Measurements from ENCODE around the gene EFNA1.

DNA sequence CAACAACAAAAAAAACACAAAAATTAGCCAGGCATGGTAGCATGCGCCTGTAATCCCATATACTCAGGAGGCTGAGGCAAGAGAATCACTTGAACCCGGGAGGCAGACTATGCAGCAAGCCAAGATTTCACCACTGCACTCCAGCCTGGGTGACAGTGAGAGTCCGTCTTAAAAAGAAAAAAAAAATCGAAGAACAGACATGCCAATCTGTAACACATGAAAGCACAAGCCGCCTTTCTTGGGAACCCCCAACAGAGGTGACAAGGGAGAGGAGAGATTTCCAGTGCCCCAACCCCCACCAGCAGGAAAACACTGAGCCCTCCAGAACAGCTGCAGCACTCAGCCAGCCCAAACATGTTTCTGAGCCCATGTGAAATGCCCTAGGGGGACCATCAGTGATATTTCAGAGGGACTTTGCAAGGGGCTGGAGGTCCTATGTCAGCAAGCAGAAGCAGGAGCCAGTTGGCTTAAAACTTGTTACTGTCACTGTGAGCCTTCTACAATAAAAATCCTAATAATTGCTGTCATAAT, 14.2 kb upstream of the EFNA1 start:
- TF ChIP-seq, protein P1, sequence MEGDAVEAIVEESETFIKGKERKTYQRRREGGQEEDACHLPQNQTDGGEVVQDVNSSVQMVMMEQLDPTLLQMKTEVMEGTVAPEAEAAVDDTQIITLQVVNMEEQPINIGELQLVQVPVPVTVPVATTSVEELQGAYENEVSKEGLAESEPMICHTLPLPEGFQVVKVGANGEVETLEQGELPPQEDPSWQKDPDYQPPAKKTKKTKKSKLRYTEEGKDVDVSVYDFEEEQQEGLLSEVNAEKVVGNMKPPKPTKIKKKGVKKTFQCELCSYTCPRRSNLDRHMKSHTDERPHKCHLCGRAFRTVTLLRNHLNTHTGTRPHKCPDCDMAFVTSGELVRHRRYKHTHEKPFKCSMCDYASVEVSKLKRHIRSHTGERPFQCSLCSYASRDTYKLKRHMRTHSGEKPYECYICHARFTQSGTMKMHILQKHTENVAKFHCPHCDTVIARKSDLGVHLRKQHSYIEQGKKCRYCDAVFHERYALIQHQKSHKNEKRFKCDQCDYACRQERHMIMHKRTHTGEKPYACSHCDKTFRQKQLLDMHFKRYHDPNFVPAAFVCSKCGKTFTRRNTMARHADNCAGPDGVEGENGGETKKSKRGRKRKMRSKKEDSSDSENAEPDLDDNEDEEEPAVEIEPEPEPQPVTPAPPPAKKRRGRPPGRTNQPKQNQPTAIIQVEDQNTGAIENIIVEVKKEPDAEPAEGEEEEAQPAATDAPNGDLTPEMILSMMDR (tag by site-specific recombination; IDR thresholded peaks at IDR 0.05): no peak
- TF ChIP-seq, protein P2, sequence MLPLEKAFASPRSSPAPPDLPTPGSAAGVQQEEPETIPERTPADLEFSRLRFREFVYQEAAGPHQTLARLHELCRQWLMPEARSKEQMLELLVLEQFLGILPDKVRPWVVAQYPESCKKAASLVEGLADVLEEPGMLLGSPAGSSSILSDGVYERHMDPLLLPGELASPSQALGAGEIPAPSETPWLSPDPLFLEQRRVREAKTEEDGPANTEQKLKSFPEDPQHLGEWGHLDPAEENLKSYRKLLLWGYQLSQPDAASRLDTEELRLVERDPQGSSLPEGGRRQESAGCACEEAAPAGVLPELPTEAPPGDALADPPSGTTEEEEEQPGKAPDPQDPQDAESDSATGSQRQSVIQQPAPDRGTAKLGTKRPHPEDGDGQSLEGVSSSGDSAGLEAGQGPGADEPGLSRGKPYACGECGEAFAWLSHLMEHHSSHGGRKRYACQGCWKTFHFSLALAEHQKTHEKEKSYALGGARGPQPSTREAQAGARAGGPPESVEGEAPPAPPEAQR (tag by site-specific recombination; IDR thresholded peaks at IDR 0.05): no peak

All from HEK293 (cell line).